ENCODE measurements around the gene RB1. TPM values are rescaled to one million over a fixed set of nuclear protein-coding genes. Genes with fewer than 3 reads are reported as not detected.

Gene RB1
- total RNA-seq (2021; ENCODE audit: unreplicated experiment): 36.7 TPM
- polyA plus RNA-seq (2012): 9.2 and 14.5 TPM in 2 replicates
- Bru-seq, nascent RNA: percentile 64 among the genes with signal in this experiment
- percentile 65 among the genes with signal in this experiment for BruChase-seq, experiment 1, labeled RNA remaining after a 6-hour chase
- percentile 58 among the genes with signal in this experiment for BruChase-seq, experiment 2, labeled RNA remaining after a 2-hour chase
- long read RNA-seq, full-length matches to known transcripts: 30 of 44 reads
- long read RNA-seq, partial matches to known transcripts: 12 of 44 reads
- long read RNA-seq, other reads (novel, unspliced or antisense): 2 of 44 reads

GRCh38 chr13:48303359-48304142, at the start of gene RB1:
RB1 (plus strand) TSS chr13:48303751; CDS start chr13:48303913, 162 bp downstream.
- Histone ChIP-seq H3K4me1 (ENCODE audit: control insufficient read depth in 1 of 2, insufficient read depth in 2 of 2, low read length in 2 of 2) (peaks cover 11 to 13% of the 10 kb centered on the region in 2 experiments; a peak in 3 of 4 replicates), H3K4me3 (replicated peaks in 1 of 2; ENCODE audit: low read depth in 1 of 2, low read length in 2 of 2) (peak within 1 kb of the TSS; percentile 73 to 96), H3K36me3 (ENCODE audit: control insufficient read depth in 1 of 2, insufficient read depth in 2 of 2, low read length in 2 of 2) (no peaks in the 10 kb centered on the region), H3K9me2 (ENCODE audit: insufficient read depth) (no peaks in the 10 kb centered on the region), H3K27ac (ENCODE audit: low read depth, low read length) (peak within 1 kb of the TSS; percentile 91), H3K4me2 (ENCODE audit: low read length) (peak within 1 kb of the TSS; percentile 90), H2AFZ (ENCODE audit: low read depth, low read length, poor library complexity, severe bottlenecking) (peak within 1 kb of the TSS; percentile 22), H3K79me2 (ENCODE audit: insufficient read depth, low read length) (peaks cover 31% of the 10 kb centered on the region), H3K27me3 (ENCODE audit: insufficient read depth, low read length) (no peaks in the 10 kb centered on the region), H3K9me3 (ENCODE audit: control insufficient read depth in 1 of 2, insufficient read depth in 1 of 2, low read depth in 1 of 2, low read length in 2 of 2) (no peaks in the 10 kb centered on the region), H4K20me1 (ENCODE audit: insufficient read depth) (no peaks in the 10 kb centered on the region), H3K9ac (ENCODE audit: low read length) (peak within 1 kb of the TSS; percentile 85)
- POLR2A ChIA-PET: no interaction called here
- CTCF ChIA-PET: no interaction called here
- intact Hi-C loops (cut with micrococcal nuclease): loop anchor here (5.0 to 10.0 kb wide), 2 partner anchors 176 to 209 kb away; partner anchors contain the start of gene MED4
- RAD21 ChIA-PET (ENCODE audit: low non-redundant PET in 1 of 2, low total read pairs in 2 of 2, uncharacterized antibody in 2 of 2, unreplicated experiment in 2 of 2): no interaction called here
- BruUV-seq (replicated peaks): TSS peak; percentile 90
- DNase-seq (ENCODE audit: low read depth, low spot score): peak; percentile 70
- ATAC-seq: peak; percentile 91
- peak; percentile 75 for TF ChIP-seq EGR1 (IDR thresholded peaks at IDR 0.05; ENCODE audit: low read depth)
- peak; percentile 82 for TF ChIP-seq SIN3A (IDR thresholded peaks at IDR 0.05; ENCODE audit: low read depth)
- no peak for TF ChIP-seq ZNF274 (IDR thresholded peaks at IDR 0.05; ENCODE audit: low read depth, low read length)
- TF ChIP-seq ATF3 (IDR thresholded peaks at IDR 0.05): no peak
- TF ChIP-seq SP1 (IDR thresholded peaks at IDR 0.05; ENCODE audit: low read depth): peak; percentile 32; the same call in 1 of the 2 replicates
- no peak for TF ChIP-seq SRF (IDR thresholded peaks at IDR 0.05; ENCODE audit: low read depth)
- TF ChIP-seq TCF7L2 (IDR thresholded peaks at IDR 0.05; ENCODE audit: borderline replicate concordance, extremely low read depth, insufficient read depth, insufficient read length): no peak
- TF ChIP-seq JUND (IDR thresholded peaks at IDR 0.05): no peak
- TF ChIP-seq EZH2 (IDR thresholded peaks at IDR 0.05): no peak
- no peak for TF ChIP-seq FOSL1 (IDR thresholded peaks at IDR 0.05; ENCODE audit: low read depth)
- TF ChIP-seq YY1 (IDR thresholded peaks at IDR 0.05; ENCODE audit: extremely low read depth, insufficient replicate concordance, low read depth, low read length): no peak
- no peak for TF ChIP-seq CTCF (IDR thresholded peaks at IDR 0.05 in 2 of 3, conservative IDR thresholded peaks at IDR 0.05 in 1 of 3; ENCODE audit: borderline replicate concordance in 1 of 3, insufficient read depth in 1 of 3, low read depth in 2 of 3, low read length in 2 of 3)
- TF ChIP-seq CEBPB (IDR thresholded peaks at IDR 0.05; ENCODE audit: low read depth): no peak
- TF ChIP-seq ZFX (IDR thresholded peaks at IDR 0.05): peak; percentile 75
- TF ChIP-seq REST (IDR thresholded peaks at IDR 0.05; ENCODE audit: low read depth): no peak
- peak; percentile 59 for TF ChIP-seq MAX (IDR thresholded peaks at IDR 0.05)
- TF ChIP-seq POLR2AphosphoS5 (IDR thresholded peaks at IDR 0.05; ENCODE audit: low read depth, low read length): peak; percentile 93
